DND-41 (cell line): ENCODE data around the gene FBN1.

Experiments
- ATAC-seq: fragments of 200-7000 bp; cut with Tn5 transposase; 3 replicates; pipeline ENCODE4 v1.9.1; 2021; ENCODE audit warnings: low read depth; ENCODE audit not compliant: insufficient read depth
- DNase-seq: peaks from one replicate; pipeline ENCODE4 v3.0.0-alpha.2; 2020
- H2AFZ ChIP-seq: 2 replicates; pipeline ENCODE4 v1.6.0; 2012; ENCODE audit warnings: low read depth, low read length
- H3K27ac ChIP-seq: 2 replicates; pipeline ENCODE4 v1.5.1; 2012; ENCODE audit warnings: low read length, inconsistent platforms
- H3K27me3 ChIP-seq: fragments of 200-600 bp; sonication (generic); 2 replicates; pipeline ENCODE4 v1.6.0; 2012; ENCODE audit warnings: low read length, mild to moderate bottlenecking, inconsistent platforms; ENCODE audit not compliant: insufficient read depth, poor library complexity
- H3K36me3 ChIP-seq: 2 replicates; pipeline ENCODE4 v1.5.1; 2012; ENCODE audit warnings: low read length, inconsistent platforms; ENCODE audit not compliant: insufficient read depth
- H3K4me1 ChIP-seq: 2 replicates; pipeline ENCODE4 v1.5.1; 2012; ENCODE audit warnings: mild to moderate bottlenecking, low read length; ENCODE audit not compliant: insufficient read depth
- H3K4me2 ChIP-seq: 2 replicates; pipeline ENCODE4 v1.6.0; 2012; ENCODE audit warnings: mild to moderate bottlenecking, moderate library complexity, low read length, inconsistent platforms; ENCODE audit not compliant: insufficient read depth
- H3K4me3 ChIP-seq, 2 experiments: fragments of 200-600 bp in 1 of 2; shearing (Covaris generic) in 1 of 2; 2 replicates each; pipeline ENCODE4 v1.5.1; 2012 to 2016; ENCODE audit warnings: inconsistent platforms in 2 of 2, low read length in 2 of 2, mild to moderate bottlenecking in 2 of 2, low read depth in 1 of 2, moderate library complexity in 1 of 2
- H3K79me2 ChIP-seq: 2 replicates; pipeline ENCODE4 v1.6.0; 2012; ENCODE audit warnings: low read length, inconsistent platforms; ENCODE audit not compliant: insufficient read depth
- H3K9ac ChIP-seq: 2 replicates; pipeline ENCODE4 v1.6.0; 2012; ENCODE audit warnings: low read depth, mild to moderate bottlenecking, inconsistent platforms, low read length, moderate library complexity
- H3K9me3 ChIP-seq: 2 replicates; pipeline ENCODE4 v1.5.1; 2012; ENCODE audit warnings: low read length, moderate library complexity, mild to moderate bottlenecking, inconsistent platforms; ENCODE audit not compliant: insufficient read depth, severe bottlenecking
- H4K20me1 ChIP-seq: 2 replicates; pipeline ENCODE4 v1.6.0; 2012; ENCODE audit warnings: low read length; ENCODE audit not compliant: insufficient read depth
- CTCF ChIP-seq: IDR thresholded peaks from 2 replicates; pipeline ENCODE4 v1.5.1; 2012; ENCODE audit warnings: borderline replicate concordance, low read length, moderate library complexity, mild to moderate bottlenecking; ENCODE audit not compliant: poor library complexity, severe bottlenecking; ENCODE audit errors: extremely low read depth
- EZH2 ChIP-seq: IDR thresholded peaks from 3 replicates; pipeline ENCODE4 v1.6.1; 2012; ENCODE audit warnings: borderline replicate concordance, low read depth, mild to moderate bottlenecking, moderate library complexity, low read length, inconsistent platforms; ENCODE audit not compliant: severe bottlenecking

FBN1 gene

GRCh38 chr15:48624700-48625099 is 20.8 kb downstream of the FBN1 start:
- no peak overlapping the region for H3K27ac ChIP-seq
- H3K36me3 ChIP-seq, result no peaks in the 10 kb centered on the region
- H3K4me1 ChIP-seq, result no peaks in the 10 kb centered on the region
- no peaks in the 10 kb centered on the region for H3K9me3 ChIP-seq
- no peak overlapping the region for H3K4me2 ChIP-seq
- DNase-seq (no peak), ATAC-seq (no peak)
- H3K9ac ChIP-seq, result no peak overlapping the region
- no peak overlapping the region for H3K4me3 ChIP-seq
- H3K27me3 ChIP-seq, result no peaks in the 10 kb centered on the region
- TF ChIP-seq CTCF (no peak), EZH2 (no peak)
- H4K20me1 ChIP-seq, result no peaks in the 10 kb centered on the region
- no peaks in the 10 kb centered on the region for H3K79me2 ChIP-seq
- no peak overlapping the region for H2AFZ ChIP-seq

GRCh38 chr15:48623456-48623855 is 22.1 kb downstream of the FBN1 start:
- Histone ChIP-seq H4K20me1 (no peaks in the 10 kb centered on the region), H3K27me3 (no peaks in the 10 kb centered on the region), H2AFZ (no peak overlapping the region), H3K36me3 (no peaks in the 10 kb centered on the region), H3K4me3 (no peak overlapping the region), H3K4me1 (no peaks in the 10 kb centered on the region), H3K27ac (no peak overlapping the region), H3K4me2 (no peak overlapping the region), H3K9ac (no peak overlapping the region), H3K9me3 (no peaks in the 10 kb centered on the region), H3K79me2 (no peaks in the 10 kb centered on the region)
- ATAC-seq, result no peak
- no peak for TF ChIP-seq CTCF
- no peak for TF ChIP-seq EZH2
- DNase-seq, result no peak

- no peak for DNase-seq
- H2AFZ ChIP-seq, result no peak overlapping the region
- H3K27ac ChIP-seq, result no peak overlapping the region
- no peak overlapping the region for H3K4me2 ChIP-seq
- no peak for TF ChIP-seq EZH2
- no peak for TF ChIP-seq CTCF
- H3K4me1 ChIP-seq, result no peaks in the 10 kb centered on the region
- no peak for ATAC-seq
- H3K4me3 ChIP-seq, result no peak overlapping the region
- no peaks in the 10 kb centered on the region for H3K79me2 ChIP-seq
- no peaks in the 10 kb centered on the region for H3K36me3 ChIP-seq
- H3K9ac ChIP-seq, result no peak overlapping the region
- no peaks in the 10 kb centered on the region for H3K27me3 ChIP-seq
- H3K9me3 ChIP-seq, result no peaks in the 10 kb centered on the region
- no peaks in the 10 kb centered on the region for H4K20me1 ChIP-seq
Measured at GRCh38 chr15:48622237-48622636, 23.3 kb downstream of the FBN1 start.

- Histone ChIP-seq H3K4me3 (no peak overlapping the region), H3K4me1 (no peaks in the 10 kb centered on the region), H3K27me3 (no peaks in the 10 kb centered on the region), H3K79me2 (no peaks in the 10 kb centered on the region), H3K36me3 (no peaks in the 10 kb centered on the region), H3K9me3 (no peaks in the 10 kb centered on the region), H3K9ac (no peak overlapping the region), H3K27ac (no peak overlapping the region), H2AFZ (no peak overlapping the region), H3K4me2 (no peak overlapping the region), H4K20me1 (no peaks in the 10 kb centered on the region)
- no peak for DNase-seq
- TF ChIP-seq CTCF (no peak), EZH2 (no peak)
- ATAC-seq, result no peak
Measured at GRCh38 chr15:48619446-48619845, 26.1 kb downstream of the FBN1 start.
